IMR-90 (cell line): ENCODE data around the gene IFI27L2. TPM values are rescaled to one million over a fixed set of nuclear protein-coding genes. Genes with fewer than 3 reads are reported as not detected.

ENCODE experiments used
- ATAC-seq: fragments of 200-7000 bp; cut with Tn5 transposase; 2 replicates; pipeline ENCODE4 v1.9.1; 2020; ENCODE audit warnings: low read depth, mild to moderate bottlenecking, moderate library complexity
- BruUV-seq: library from RNA; stranded (reverse); fragments of 400-500 nt; replicated peaks from 2 replicates; lab custom pipeline; 2021; lab: Mats Ljungman, UMichigan
- CTCF ChIA-PET: fragments of 300-600 bp; formaldehyde crosslinking; extraction: SDS; loops from one replicate; lab custom pipeline; 2021; ENCODE audit warnings: antibody characterized with exemption; lab: Yijun Ruan, JAX
- POLR2A ChIA-PET: fragments of 300-600 bp; sonication (Branson Sonifier 250); formaldehyde crosslinking; loops from one replicate; lab custom pipeline; 2022; ENCODE audit warnings: antibody characterized with exemption; ENCODE audit not compliant: unreplicated experiment; lab: Charles Lee
- DNase-seq: peaks from one replicate; pipeline ENCODE4 v3.0.0; 2013
- H2AFZ ChIP-seq: replicated peaks from 2 replicates; pipeline ENCODE3; 2013; ENCODE audit warnings: low read length, mild to moderate bottlenecking; ENCODE audit not compliant: poor library complexity
- H2AK5ac ChIP-seq: 2 replicates; pipeline ENCODE4 v1.6.1; 2013; ENCODE audit warnings: low read depth, low read length, inconsistent platforms
- H2AK9ac ChIP-seq: replicated peaks from 2 replicates; pipeline ENCODE3; 2013; ENCODE audit warnings: mild to moderate bottlenecking, low read depth, low read length, moderate library complexity; ENCODE audit not compliant: poor library complexity
- H2BK120ac ChIP-seq: 2 replicates; pipeline ENCODE4 v1.6.1; 2013; ENCODE audit warnings: low read depth, low read length, inconsistent platforms
- H2BK15ac ChIP-seq: 3 replicates; pipeline ENCODE4 v1.6.1; 2013; ENCODE audit warnings: low read depth, low read length, inconsistent platforms
- H2BK20ac ChIP-seq: 2 replicates; pipeline ENCODE4 v1.6.1; 2013; ENCODE audit warnings: low read depth, mild to moderate bottlenecking, inconsistent platforms, low read length, moderate library complexity
- H2BK5ac ChIP-seq: 2 replicates; pipeline ENCODE4 v1.6.1; 2013; ENCODE audit warnings: mild to moderate bottlenecking, low read depth, low read length, inconsistent platforms; ENCODE audit not compliant: poor library complexity, severe bottlenecking
- H3K14ac ChIP-seq: replicated peaks from 2 replicates; pipeline ENCODE4 v1.6.1; 2013; ENCODE audit warnings: low read depth, low read length, inconsistent platforms
- H3K18ac ChIP-seq: 2 replicates; pipeline ENCODE4 v1.6.1; 2013; ENCODE audit warnings: low read depth, low read length, control low read depth
- H3K23ac ChIP-seq: 2 replicates; pipeline ENCODE4 v1.6.1; 2013; ENCODE audit warnings: low read depth, low read length, inconsistent platforms
- H3K27ac ChIP-seq: 2 replicates; pipeline ENCODE4 v1.5.1; 2013; ENCODE audit warnings: mild to moderate bottlenecking, control low read depth, low read length; ENCODE audit not compliant: insufficient read depth
- H3K27me3 ChIP-seq: 2 replicates; pipeline ENCODE4 v1.6.1; 2013; ENCODE audit warnings: low read length; ENCODE audit not compliant: control insufficient read depth, insufficient read depth
- H3K36me3 ChIP-seq: 2 replicates; pipeline ENCODE4 v1.6.1; 2013; ENCODE audit warnings: low read length, mixed read lengths; ENCODE audit not compliant: control insufficient read depth, insufficient read depth
- H3K4ac ChIP-seq: 2 replicates; pipeline ENCODE4 v1.6.1; 2013; ENCODE audit warnings: low read depth, low read length, inconsistent platforms
- H3K4me1 ChIP-seq: 2 replicates; pipeline ENCODE4 v1.6.1; 2013; ENCODE audit warnings: low read length, mixed read lengths; ENCODE audit not compliant: control insufficient read depth, insufficient read depth
- H3K4me2 ChIP-seq: 2 replicates; pipeline ENCODE4 v1.6.1; 2013; ENCODE audit warnings: low read depth, mild to moderate bottlenecking, control low read depth, low read length, moderate library complexity
- H3K4me3 ChIP-seq: 2 replicates; pipeline ENCODE4 v1.5.1; 2013; ENCODE audit warnings: low read depth, mild to moderate bottlenecking, control low read depth, low read length, moderate library complexity; ENCODE audit not compliant: insufficient read depth
- H3K56ac ChIP-seq: 2 replicates; pipeline ENCODE4 v1.6.1; 2013; ENCODE audit warnings: low read length, inconsistent platforms; ENCODE audit not compliant: insufficient read depth; ENCODE audit errors: extremely low read depth
- H3K79me1 ChIP-seq, 2 experiments: 2 replicates each; pipeline ENCODE4 v1.6.1; 2013; ENCODE audit warnings: low read length in 2 of 2, inconsistent platforms in 1 of 2, low read depth in 1 of 2
- H3K9ac ChIP-seq: 2 replicates; pipeline ENCODE4 v1.6.1; 2013; ENCODE audit warnings: low read depth, low read length, control low read depth
- H3K9me1 ChIP-seq: 2 replicates; pipeline ENCODE4 v1.6.1; 2013; ENCODE audit warnings: low read length, inconsistent platforms; ENCODE audit not compliant: insufficient read depth
- H3K9me3 ChIP-seq: 2 replicates; pipeline ENCODE4 v1.6.1; 2013; ENCODE audit warnings: low read length; ENCODE audit not compliant: control insufficient read depth, insufficient read depth
- H4K20me1 ChIP-seq: 2 replicates; pipeline ENCODE4 v1.6.1; 2013; ENCODE audit warnings: low read length, inconsistent platforms; ENCODE audit not compliant: insufficient read depth
- H4K5ac ChIP-seq: 2 replicates; pipeline ENCODE4 v1.6.1; 2013; ENCODE audit warnings: mild to moderate bottlenecking, low read depth, low read length, control low read depth
- H4K8ac ChIP-seq, 2 experiments: 2 replicates each; pipeline ENCODE4 v1.6.1; 2013; ENCODE audit warnings: low read depth in 2 of 2, low read length in 2 of 2, control low read depth in 1 of 2, inconsistent platforms in 1 of 2
- H4K91ac ChIP-seq: 2 replicates; pipeline ENCODE4 v1.6.1; 2013; ENCODE audit warnings: low read depth, low read length, inconsistent platforms; ENCODE audit not compliant: insufficient read depth
- BHLHE40 ChIP-seq: fragments of 150-350 bp; IDR thresholded peaks from 2 replicates; pipeline ENCODE4 v1.6.1; 2016; ENCODE audit warnings: mild to moderate bottlenecking, low read depth, low read length
- CHD1 ChIP-seq: IDR thresholded peaks from 2 replicates; pipeline ENCODE4 v1.6.1; 2012; ENCODE audit warnings: low read depth, low read length, improper control_type of control experiment
- CTCF ChIP-seq: conservative IDR thresholded peaks from 2 replicates; pipeline ENCODE4 v1.5.1; 2012; ENCODE audit warnings: mild to moderate bottlenecking, low read depth, low read length, improper control_type of control experiment
- ELK1 ChIP-seq: fragments of 150-350 bp; IDR thresholded peaks from 2 replicates; pipeline ENCODE4 v1.6.1; 2016; ENCODE audit warnings: low read depth, mild to moderate bottlenecking, low read length, moderate library complexity, borderline replicate concordance
- FOS ChIP-seq: fragments of 150-350 bp; IDR thresholded peaks from 2 replicates; pipeline ENCODE4 v1.6.1; 2016; ENCODE audit warnings: low read depth, low read length
- MAZ ChIP-seq: IDR thresholded peaks from 2 replicates; pipeline ENCODE4 v1.6.1; 2012; ENCODE audit warnings: low read depth, mild to moderate bottlenecking, low read length, improper control_type of control experiment, moderate library complexity, borderline replicate concordance
- MXI1 ChIP-seq: IDR thresholded peaks from 2 replicates; pipeline ENCODE4 v1.6.1; 2012; ENCODE audit warnings: low read depth, mild to moderate bottlenecking, low read length, moderate library complexity, borderline replicate concordance
- NFE2L2 ChIP-seq: fragments of 150-350 bp; IDR thresholded peaks from 2 replicates; pipeline ENCODE4 v1.6.1; 2016; ENCODE audit warnings: low read depth, mild to moderate bottlenecking, low read length
- POLR2A ChIP-seq: IDR thresholded peaks from 2 replicates; pipeline ENCODE4 v1.6.1; 2012; ENCODE audit warnings: mild to moderate bottlenecking, low read depth, low read length
- RAD21 ChIP-seq: IDR thresholded peaks from 2 replicates; pipeline ENCODE4 v1.6.1; 2012; ENCODE audit warnings: low read length, improper control_type of control experiment
- RCOR1 ChIP-seq: IDR thresholded peaks from 2 replicates; pipeline ENCODE4 v1.6.1; 2012; ENCODE audit warnings: mild to moderate bottlenecking, low read length, improper control_type of control experiment; ENCODE audit not compliant: insufficient replicate concordance
- RFX5 ChIP-seq: IDR thresholded peaks from 2 replicates; pipeline ENCODE4 v1.8.0; 2012; ENCODE audit warnings: low read depth, mild to moderate bottlenecking, low read length, moderate library complexity
- SMC3 ChIP-seq: fragments of 150-350 bp; IDR thresholded peaks from 2 replicates; pipeline ENCODE4 v1.6.1; 2016; ENCODE audit warnings: low read depth, mild to moderate bottlenecking, antibody characterized with exemption, low read length, moderate library complexity
- WGBS, 2 experiments: methylation state at CpG; one replicate each; pipeline versions ENCODE4 v1.1.5 to v1.1.7; 2013; ENCODE audit warnings: missing lambda C conversion rate in 2 of 2; ENCODE audit not compliant: insufficient read length in 1 of 2; ENCODE audit errors: extremely low coverage in 2 of 2; 5-methylcytosine and 5-hydroxymethylcytosine counted together
- dilution Hi-C: fragments of 300-500 bp; cut with HindIII; formaldehyde crosslinking; loops from one replicate; pipeline ENCODE4 v1.14.3; 2018; ENCODE audit warnings: low sequenced_read_pairs; ENCODE audit not compliant: unreplicated experiment
- in situ Hi-C: fragments of 300-500 bp; cut with MboI; formaldehyde crosslinking; loops from 3 replicates; pipeline ENCODE4 v1.14.3; 2019; ENCODE audit warnings: low sequenced_read_pairs, inconsistent platforms, mixed read lengths
- intact Hi-C: fragments of 100-400 bp; cut with micrococcal nuclease; formaldehyde crosslinking; loops from 2 replicates; pipeline ENCODE4 v1.10.0; 2022
- polyA plus RNA-seq, 3 experiments: library from polyadenylated mRNA; depleted of rRNA; stranded (reverse); fragments of >200 nt; gene quantifications; 2 replicates each; pipeline ENCODE4 v1.2.3, GENCODE V29; 2012; ENCODE audit warnings: low replicate concordance in 1 of 3
- total RNA-seq: library from RNA; depleted of rRNA; stranded (reverse); fragments of >200 nt; gene quantifications from 2 replicates; pipeline ENCODE4 v1.2.3, GENCODE V29; 2012
- TF ChIP-seq, protein P1 (sequence below): fragments of 150-350 bp; IDR thresholded peaks from 2 replicates; pipeline ENCODE4 v1.6.1; 2017; ENCODE audit warnings: mild to moderate bottlenecking, antibody characterized with exemption, low read length, low read depth

Gene IFI27L2
- total and polyA plus RNA-seq, 2 of the 4 experiments (the other 2 are of a cell fraction), result 43.0 to 187 TPM

DNA sequence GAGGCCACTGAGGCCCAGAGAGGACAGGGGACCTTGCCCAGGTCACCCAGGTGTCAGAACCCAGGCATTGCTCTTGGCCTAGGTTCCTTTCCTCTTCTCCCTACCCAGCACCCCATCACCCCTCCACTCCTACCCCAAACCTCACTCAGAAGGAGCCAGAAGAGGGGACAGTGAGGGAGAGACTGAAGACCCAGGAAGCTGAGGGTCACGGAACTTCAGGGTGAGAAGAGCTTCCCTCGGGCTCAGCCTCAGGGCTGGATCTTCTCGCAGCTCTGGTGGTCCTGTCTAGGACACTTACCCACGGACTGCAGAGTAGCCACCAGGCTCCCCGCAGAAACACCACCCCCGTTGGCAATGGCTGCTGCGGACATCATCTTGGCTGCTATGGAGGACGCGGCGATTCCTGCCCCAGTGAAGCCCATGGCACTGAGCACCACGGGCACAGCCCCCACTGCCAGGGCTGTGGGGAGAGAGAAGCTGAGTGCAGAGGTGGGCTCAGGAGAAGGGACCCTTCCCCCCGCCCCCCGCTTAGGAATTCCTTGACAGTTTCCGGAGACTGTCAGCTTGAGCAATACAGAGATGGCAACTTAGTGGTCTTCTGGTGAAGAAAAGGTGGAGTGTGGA is 1.1 kb downstream of the IFI27L2 start (continued):
- TF ChIP-seq CHD1 (no peak), NFE2L2 (no peak)

DNA sequence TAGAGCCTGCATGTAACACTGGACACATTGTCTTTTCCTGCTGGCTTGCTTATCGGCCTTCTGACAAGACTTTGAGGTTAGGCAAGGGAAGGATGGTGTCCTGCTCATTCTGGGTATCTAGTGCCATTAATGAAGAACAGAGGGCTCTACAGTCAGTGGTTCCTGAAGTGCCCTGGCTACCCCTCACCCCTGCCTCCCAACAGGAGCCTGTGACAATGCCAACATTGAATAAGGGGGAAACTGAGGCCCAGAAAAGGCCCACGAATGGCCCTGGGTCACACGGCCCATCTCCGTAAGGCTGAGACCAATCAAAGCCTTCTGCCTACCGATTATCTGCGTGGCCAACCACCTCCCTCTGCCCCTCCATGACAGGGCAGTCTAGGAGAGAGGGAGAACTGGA is 2.1 kb downstream of the IFI27L2 start:
- Histone ChIP-seq H3K56ac (no peak overlapping the region), H2BK20ac (no peak overlapping the region), H3K9ac (no peak overlapping the region), H3K18ac (no peak overlapping the region), H4K5ac (no peak overlapping the region), H3K23ac (no peak overlapping the region), H2AK9ac (no peak overlapping the region), H3K9me1 (peaks cover 5% of the 10 kb centered on the region; the same call in 1 of the 2 replicates), H3K14ac (no peak overlapping the region), H3K4me2 (no peak overlapping the region), H3K4me1 (peaks cover 5% of the 10 kb centered on the region), H2BK15ac (no peak overlapping the region), H3K27ac (no peak overlapping the region), H2AFZ (no peak overlapping the region), H4K91ac (no peak overlapping the region), H3K27me3 (no peaks in the 10 kb centered on the region), H2BK120ac (no peak overlapping the region), H3K79me1 (peaks cover 0 to 14% of the 10 kb centered on the region in 2 experiments; a peak in 1 of 4 replicates), H4K8ac (no peak overlapping the region), H2BK5ac (no peak overlapping the region), H4K20me1 (no peaks in the 10 kb centered on the region), H3K4ac (no peak overlapping the region), H3K36me3 (peaks cover 12% of the 10 kb centered on the region), H2AK5ac (no peak overlapping the region), H3K4me3 (no peak overlapping the region), H3K9me3 (no peaks in the 10 kb centered on the region)
- WGBS, 2 experiments, result no CpG with 5 or more reads among the region's 6 CpGs
- in situ Hi-C loops (no loop called here), dilution Hi-C loops (no loop called here), intact Hi-C loops (no loop called here)
- BruUV-seq, result no TSS peak
- POLR2A ChIA-PET, result no interaction called here
- DNase-seq, result no peak
- no peak for ATAC-seq
- CTCF ChIA-PET, result no interaction called here
- no peak for TF ChIP-seq POLR2A
- TF ChIP-seq, protein P1, sequence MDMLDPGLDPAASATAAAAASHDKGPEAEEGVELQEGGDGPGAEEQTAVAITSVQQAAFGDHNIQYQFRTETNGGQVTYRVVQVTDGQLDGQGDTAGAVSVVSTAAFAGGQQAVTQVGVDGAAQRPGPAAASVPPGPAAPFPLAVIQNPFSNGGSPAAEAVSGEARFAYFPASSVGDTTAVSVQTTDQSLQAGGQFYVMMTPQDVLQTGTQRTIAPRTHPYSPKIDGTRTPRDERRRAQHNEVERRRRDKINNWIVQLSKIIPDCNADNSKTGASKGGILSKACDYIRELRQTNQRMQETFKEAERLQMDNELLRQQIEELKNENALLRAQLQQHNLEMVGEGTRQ, result no peak
- no peak for TF ChIP-seq ELK1
- no peak for TF ChIP-seq SMC3
- TF ChIP-seq FOS, result no peak
- TF ChIP-seq RAD21, result no peak
- TF ChIP-seq CTCF, result no peak
- TF ChIP-seq MXI1, result no peak
- TF ChIP-seq NFE2L2, result no peak
- no peak for TF ChIP-seq RCOR1
- TF ChIP-seq MAZ, result no peak
- no peak for TF ChIP-seq CHD1
- no peak for TF ChIP-seq BHLHE40
- no peak for TF ChIP-seq RFX5
